T-helper 17 cell (primary cell): ENCODE results near the gene SLC35D3. TPM values are rescaled to one million over a fixed set of nuclear protein-coding genes. Genes with fewer than 3 reads are reported as not detected.
"Not testable (repeated sequence)": the region's sequence is repeated elsewhere in the genome, so short reads cannot be mapped to it uniquely, and the experiment has no call there.

Experiments used
- ATAC-seq: fragments of 150-1000 bp; cut with Tn5 transposase; 2 replicates; pipeline ENCODE4 v1.10.0; 2021; ENCODE audit warnings: mild to moderate bottlenecking, moderate library complexity
- DNase-seq, 3 donors: peaks; one replicate each; pipeline versions ENCODE4 v3.0.0 to v3.0.0-alpha.2; 2020 to 2021
- H3K9me3 ChIP-seq: one replicate; pipeline ENCODE4 v1.7.0; 2013; ENCODE audit warnings: low read length, mild to moderate bottlenecking; ENCODE audit not compliant: control insufficient read depth, poor library complexity, severe bottlenecking
- H3K27ac Mint-ChIP-seq: one replicate; pipeline ENCODE4 v1.8.0; 2022; ENCODE audit warnings: mild to moderate bottlenecking, moderate library complexity, mixed read lengths
- H3K27me3 Mint-ChIP-seq: one replicate; pipeline ENCODE4 v1.8.0; 2022; ENCODE audit warnings: mixed read lengths
- H3K36me3 Mint-ChIP-seq: one replicate; pipeline ENCODE4 v1.8.0; 2022; ENCODE audit warnings: low read depth, mixed read lengths
- H3K4me1 Mint-ChIP-seq: one replicate; pipeline ENCODE4 v1.8.0; 2022; ENCODE audit warnings: mild to moderate bottlenecking, mixed read lengths
- H3K4me3 Mint-ChIP-seq: one replicate; pipeline ENCODE4 v1.8.0; 2022; ENCODE audit warnings: mild to moderate bottlenecking, moderate library complexity, mixed read lengths
- total RNA-seq, 4 donors: library from RNA in 2 of 4; stranded (reverse) in 2 of 4; gene quantifications; one replicate each; pipeline ENCODE4 v1.2.3 and lab custom pipeline; 2022 to 2026

SLC35D3 gene, protein sequence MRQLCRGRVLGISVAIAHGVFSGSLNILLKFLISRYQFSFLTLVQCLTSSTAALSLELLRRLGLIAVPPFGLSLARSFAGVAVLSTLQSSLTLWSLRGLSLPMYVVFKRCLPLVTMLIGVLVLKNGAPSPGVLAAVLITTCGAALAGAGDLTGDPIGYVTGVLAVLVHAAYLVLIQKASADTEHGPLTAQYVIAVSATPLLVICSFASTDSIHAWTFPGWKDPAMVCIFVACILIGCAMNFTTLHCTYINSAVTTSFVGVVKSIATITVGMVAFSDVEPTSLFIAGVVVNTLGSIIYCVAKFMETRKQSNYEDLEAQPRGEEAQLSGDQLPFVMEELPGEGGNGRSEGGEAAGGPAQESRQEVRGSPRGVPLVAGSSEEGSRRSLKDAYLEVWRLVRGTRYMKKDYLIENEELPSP
- total RNA-seq (1 to 10 TPM in 1 of 2 donors, not detected in 1; 1.6 TPM), total RNA-seq (lab: John Stamatoyannopoulos, UW) (0 reads per million in 2 donors)

DNA sequence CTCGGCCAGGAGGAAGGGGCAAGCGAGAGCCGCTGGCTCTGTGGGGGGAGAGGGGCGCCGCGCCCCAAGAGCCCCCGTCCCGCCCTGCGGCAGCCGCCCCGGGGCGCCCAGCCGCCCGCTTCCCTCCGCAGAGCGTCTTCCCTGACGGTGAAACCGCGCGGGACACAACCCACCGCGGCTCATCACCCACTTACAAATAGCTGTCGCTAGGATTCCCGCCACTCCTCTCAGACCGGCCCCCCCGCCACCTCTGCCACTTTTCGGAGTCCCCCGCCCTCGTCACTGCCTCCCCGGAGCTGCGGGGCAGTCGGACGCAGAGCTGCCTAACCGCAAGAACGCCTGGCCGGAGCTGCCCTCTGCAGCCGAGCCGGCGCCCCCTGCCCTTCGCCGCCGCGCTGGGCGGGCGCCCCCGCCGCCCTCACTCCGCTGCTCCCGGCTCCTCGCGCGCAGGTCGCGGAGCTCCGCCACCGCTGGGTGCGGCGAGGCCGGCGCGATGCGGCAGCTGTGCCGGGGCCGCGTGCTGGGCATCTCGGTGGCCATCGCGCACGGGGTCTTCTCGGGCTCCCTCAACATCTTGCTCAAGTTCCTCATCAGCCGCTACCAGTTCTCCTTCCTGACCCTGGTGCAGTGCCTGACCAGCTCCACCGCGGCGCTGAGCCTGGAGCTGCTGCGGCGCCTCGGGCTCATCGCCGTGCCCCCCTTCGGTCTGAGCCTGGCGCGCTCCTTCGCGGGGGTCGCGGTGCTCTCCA, at the start of gene SLC35D3:
TSS of gene SLC35D3 (plus strand) at position 366 of the 749 bp plus-strand sequence. CDS start at position 494, 128 bp downstream.
- Mint-ChIP-seq H3K36me3 (peaks cover 6% of the 10 kb centered on the region), H3K27ac (no peak within 1 kb of the TSS), H3K27me3 (peaks cover 52% of the 10 kb centered on the region), H3K4me3 (peak within 1 kb of the TSS; percentile 90), H3K4me1 (peaks cover 23% of the 10 kb centered on the region)
- no peaks in the 10 kb centered on the region for H3K9me3 ChIP-seq
- DNase-seq (peak in 1 of 3 donors; percentile 11), ATAC-seq (peak; percentile 49)

DNA sequence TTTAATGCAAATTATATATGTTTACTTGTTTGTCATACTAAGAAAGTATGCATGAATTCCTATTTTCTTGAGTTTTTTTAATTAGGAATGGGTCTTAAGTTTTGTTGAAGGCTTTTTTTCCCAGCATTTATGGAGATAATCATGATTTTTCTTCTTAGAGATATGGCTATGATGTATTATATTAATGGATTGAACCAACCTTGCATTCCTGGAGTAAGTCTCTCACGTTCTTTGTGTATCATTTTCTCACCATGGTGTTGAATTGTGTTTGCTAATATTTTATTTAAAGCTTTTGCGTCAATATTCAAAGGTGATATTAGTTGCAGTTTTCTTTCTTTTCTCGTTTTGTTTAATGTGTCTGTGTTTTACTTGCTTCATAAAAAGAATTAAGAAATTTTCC, 48.4 kb upstream of the SLC35D3 start:
- peaks cover 2% of the 10 kb centered on the region for H3K9me3 ChIP-seq
- Mint-ChIP-seq H3K27me3 (no peaks in the 10 kb centered on the region), H3K4me3 (no peak overlapping the region), H3K27ac (no peak overlapping the region), H3K4me1 (no peaks in the 10 kb centered on the region), H3K36me3 (peaks cover 3% of the 10 kb centered on the region)
- no peak for DNase-seq
- no peak for ATAC-seq

DNA sequence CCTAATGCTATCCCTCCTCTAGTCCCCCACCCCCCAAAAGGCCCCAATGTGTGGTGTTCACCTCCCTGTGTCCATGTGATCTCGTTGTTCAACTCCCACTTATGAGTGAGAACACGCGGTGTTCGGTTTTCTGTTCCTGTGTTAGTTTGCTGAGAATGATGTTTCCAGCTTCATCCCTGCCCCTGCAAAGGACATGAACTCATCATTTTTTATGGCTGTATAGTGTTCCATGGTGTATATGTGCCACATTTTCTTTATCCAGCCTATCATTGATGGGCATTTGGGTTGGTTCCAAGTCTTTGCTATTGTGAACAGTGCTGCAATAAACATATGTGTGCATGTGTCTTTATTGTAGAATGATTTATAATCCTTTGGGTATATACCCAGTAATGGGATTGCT, 45.6 kb upstream of the SLC35D3 start:
- H3K4me3 Mint-ChIP-seq, H3K9me3 ChIP-seq, H3K4me1 Mint-ChIP-seq, H3K27ac Mint-ChIP-seq, DNase-seq, H3K27me3 Mint-ChIP-seq, ATAC-seq: not testable (repeated sequence)
- peaks cover 12% of the 10 kb centered on the region for H3K36me3 Mint-ChIP-seq

DNA sequence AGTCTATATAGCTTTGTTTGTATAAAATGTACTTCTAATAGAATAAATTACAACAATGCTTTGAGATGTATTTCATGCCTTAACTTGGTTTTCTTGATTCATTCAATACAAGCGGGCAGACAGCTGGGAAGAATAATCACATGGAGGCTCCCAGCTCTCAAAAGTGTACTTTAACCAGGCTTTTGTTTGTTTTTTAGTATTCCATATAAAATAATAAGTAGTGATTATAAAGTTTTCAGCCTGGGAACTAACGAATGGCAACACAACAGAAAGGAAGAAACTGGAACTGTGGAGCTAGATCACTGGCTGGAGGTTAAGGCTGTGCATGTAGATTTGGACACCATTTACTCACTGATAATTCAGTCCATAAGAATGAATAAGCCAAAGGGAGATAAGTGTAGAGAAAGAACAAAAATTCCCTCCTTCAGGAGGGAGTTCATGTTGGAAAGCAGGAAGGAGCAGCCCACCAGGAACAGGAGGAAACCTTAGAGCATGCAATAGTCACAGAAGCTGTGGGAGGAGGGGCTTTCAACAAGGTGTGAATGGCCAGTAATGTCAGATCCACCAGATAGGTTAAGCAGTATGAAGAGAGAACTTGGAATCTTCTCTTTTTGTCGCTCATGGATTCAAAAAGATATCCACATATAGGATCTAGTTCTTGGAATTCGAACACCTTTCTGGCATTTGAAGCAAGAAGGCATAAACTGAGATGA, 41.2 kb upstream of the SLC35D3 start:
- Mint-ChIP-seq H3K27ac (no peak overlapping the region), H3K36me3 (peaks cover 20% of the 10 kb centered on the region), H3K27me3 (no peaks in the 10 kb centered on the region), H3K4me1 (peaks cover 6% of the 10 kb centered on the region), H3K4me3 (no peak overlapping the region)
- no peak for DNase-seq
- ATAC-seq: no peak
- H3K9me3 ChIP-seq: no peaks in the 10 kb centered on the region

DNA sequence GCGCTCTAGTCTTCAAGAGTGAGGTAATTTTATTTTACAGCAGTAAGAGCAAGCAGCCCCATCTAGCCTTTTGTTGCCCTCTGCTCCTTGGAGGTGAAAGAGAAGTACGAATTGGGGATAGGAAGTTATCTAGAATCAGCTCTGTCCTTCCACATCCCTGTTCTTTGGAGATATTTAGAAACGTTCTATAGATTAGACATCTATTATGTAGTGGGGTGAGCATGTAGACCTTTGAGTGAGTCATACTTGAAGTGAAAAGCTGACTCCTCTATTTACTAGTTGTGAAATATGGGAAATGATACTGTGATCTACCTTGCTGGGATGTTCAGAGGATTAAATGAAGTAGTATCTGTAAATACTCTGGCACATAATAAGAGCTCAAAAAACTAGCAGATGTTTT, 36.0 kb upstream of the SLC35D3 start:
- no peak overlapping the region for H3K27ac Mint-ChIP-seq
- peaks cover 8% of the 10 kb centered on the region for H3K36me3 Mint-ChIP-seq
- H3K4me1 Mint-ChIP-seq: peaks cover 4% of the 10 kb centered on the region

DNA sequence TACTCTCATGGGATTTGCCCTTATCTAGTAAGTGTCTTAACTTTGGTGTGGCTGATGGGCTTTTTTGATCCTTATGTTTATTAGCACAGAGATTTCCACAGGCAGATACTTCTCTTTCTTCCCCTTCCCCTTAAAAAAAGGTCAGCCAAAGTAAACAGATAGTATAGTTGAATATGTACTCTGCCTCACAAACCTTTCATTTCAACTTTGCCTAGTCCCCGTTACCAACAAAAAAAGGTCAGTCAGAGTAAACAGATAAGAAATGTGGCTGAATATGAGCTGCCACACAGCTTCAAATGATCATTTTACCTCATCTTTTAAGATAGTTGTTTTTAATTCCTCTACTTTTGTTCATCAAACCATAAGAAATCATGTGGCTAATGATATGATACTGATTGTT, 34.1 kb upstream of the SLC35D3 start:
- no peak overlapping the region for H3K4me3 Mint-ChIP-seq
- no peak for DNase-seq
- ATAC-seq: no peak
- H3K9me3 ChIP-seq: no peaks in the 10 kb centered on the region
- no peak overlapping the region for H3K27ac Mint-ChIP-seq
- H3K27me3 Mint-ChIP-seq: no peaks in the 10 kb centered on the region
- peaks cover 6% of the 10 kb centered on the region for H3K4me1 Mint-ChIP-seq
- peaks cover 5% of the 10 kb centered on the region for H3K36me3 Mint-ChIP-seq

More for the DNA sequence above, 36.0 kb upstream of the SLC35D3 start:
- Mint-ChIP-seq H3K27me3 (no peaks in the 10 kb centered on the region), H3K4me3 (no peak overlapping the region)
- ATAC-seq (no peak), DNase-seq (no peak)
- no peaks in the 10 kb centered on the region for H3K9me3 ChIP-seq

DNA sequence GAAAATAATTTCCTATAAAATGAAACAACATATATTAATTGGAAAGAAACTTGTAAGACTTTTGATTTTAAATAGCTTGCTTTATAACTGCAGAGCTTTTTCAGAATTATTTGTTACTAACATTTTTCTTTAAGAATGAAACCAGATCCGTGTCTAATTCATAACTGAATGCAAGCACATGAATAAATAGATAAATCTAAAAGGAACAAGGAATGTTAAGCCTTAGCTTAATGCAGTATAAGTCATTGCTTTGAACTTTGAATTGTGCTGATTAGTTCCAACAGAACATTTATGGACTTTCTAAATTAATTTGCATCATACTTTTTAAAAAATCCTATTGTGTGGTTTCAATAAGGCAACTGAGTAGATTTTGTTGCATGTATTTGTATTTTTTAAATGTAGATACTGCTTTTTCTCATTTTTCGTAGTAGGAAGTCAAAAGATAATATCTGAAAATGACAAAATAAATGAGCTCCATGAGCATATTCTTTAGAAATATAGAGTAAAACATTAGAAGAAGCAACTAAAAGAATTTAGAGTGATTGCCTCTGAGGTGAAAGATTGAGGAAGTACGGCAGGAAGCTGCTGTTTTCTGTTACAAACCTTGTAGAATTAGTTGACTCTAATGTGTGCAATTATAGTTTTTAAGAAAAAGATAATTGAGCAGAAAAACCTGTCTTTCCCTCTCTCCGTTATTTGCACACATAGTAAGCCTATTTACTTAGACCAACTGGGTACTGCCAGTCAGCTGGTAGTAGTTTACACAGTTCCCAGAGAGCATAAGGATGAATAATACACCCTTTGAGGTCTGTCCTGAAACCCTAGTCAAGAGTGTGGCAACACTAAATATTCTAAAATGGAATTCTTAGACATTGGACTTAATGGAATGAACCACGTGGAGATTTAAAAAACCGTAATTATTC, 32.6 kb upstream of the SLC35D3 start:
- ATAC-seq (no peak), DNase-seq (no peak)
- Mint-ChIP-seq H3K27ac (no peak overlapping the region), H3K4me1 (peaks cover 6% of the 10 kb centered on the region), H3K4me3 (no peak overlapping the region), H3K36me3 (peaks cover 3% of the 10 kb centered on the region), H3K27me3 (no peaks in the 10 kb centered on the region)
- no peaks in the 10 kb centered on the region for H3K9me3 ChIP-seq

DNA sequence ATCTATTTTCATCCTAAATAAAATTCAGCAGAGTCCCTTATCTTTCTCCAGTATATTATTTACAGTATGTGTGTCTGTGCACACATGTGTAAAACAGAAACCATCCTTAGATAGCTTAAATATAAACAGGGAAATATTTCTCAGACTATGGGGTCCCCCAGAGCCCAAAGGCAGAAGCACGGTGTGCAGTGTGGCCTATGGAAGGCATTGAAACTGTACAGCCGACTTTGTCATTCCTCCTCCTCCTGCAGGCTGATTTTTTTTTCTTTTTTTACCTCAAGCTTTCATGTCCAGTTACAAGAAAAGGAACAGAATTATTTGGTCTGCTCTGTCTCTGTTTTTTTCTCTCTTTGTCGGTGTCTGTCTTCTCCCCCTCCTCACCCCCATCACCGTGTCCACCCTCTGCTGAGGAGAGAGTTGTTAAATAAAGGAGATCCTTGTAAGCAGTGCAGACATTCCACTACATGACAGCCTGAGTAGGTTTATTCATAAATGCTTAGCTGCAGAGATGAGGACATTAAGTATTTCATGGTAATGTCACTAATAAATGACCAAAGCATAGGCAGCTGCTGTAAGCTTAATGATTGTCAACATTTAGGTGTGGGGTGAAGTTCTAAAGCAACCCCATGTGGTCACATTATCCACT, 31.8 kb upstream of the SLC35D3 start:
- H3K9me3 ChIP-seq: no peaks in the 10 kb centered on the region
- no peak overlapping the region for H3K27ac Mint-ChIP-seq
- H3K27me3 Mint-ChIP-seq: no peaks in the 10 kb centered on the region
- DNase-seq: no peak
- ATAC-seq: no peak
- no peak overlapping the region for H3K4me3 Mint-ChIP-seq
- peaks cover 3% of the 10 kb centered on the region for H3K36me3 Mint-ChIP-seq
- H3K4me1 Mint-ChIP-seq: peaks cover 6% of the 10 kb centered on the region

DNA sequence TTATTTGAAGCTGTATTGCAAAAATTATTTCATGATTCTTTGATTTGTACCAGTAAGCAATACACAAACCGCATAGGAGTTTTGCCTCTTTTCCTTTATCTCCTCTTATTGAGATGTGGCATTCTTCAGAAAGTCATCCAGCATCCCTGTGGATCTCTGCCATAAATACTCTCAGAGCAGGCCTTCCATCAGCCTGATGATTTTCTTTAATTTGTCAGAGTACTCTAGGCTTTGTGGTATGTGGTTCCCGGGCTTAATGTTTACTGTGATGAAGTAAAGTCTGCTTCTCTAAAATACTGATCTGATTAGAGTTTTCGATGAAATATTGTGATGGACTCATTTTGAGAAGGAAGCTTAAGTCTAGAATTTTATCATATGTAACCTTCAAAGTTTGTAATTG, 31.1 kb upstream of the SLC35D3 start:
- Mint-ChIP-seq H3K36me3 (peaks cover 3% of the 10 kb centered on the region), H3K4me3 (no peak overlapping the region), H3K4me1 (peaks cover 6% of the 10 kb centered on the region), H3K27ac (no peak overlapping the region), H3K27me3 (no peaks in the 10 kb centered on the region)
- ATAC-seq: no peak
- H3K9me3 ChIP-seq: no peaks in the 10 kb centered on the region
- no peak for DNase-seq

DNA sequence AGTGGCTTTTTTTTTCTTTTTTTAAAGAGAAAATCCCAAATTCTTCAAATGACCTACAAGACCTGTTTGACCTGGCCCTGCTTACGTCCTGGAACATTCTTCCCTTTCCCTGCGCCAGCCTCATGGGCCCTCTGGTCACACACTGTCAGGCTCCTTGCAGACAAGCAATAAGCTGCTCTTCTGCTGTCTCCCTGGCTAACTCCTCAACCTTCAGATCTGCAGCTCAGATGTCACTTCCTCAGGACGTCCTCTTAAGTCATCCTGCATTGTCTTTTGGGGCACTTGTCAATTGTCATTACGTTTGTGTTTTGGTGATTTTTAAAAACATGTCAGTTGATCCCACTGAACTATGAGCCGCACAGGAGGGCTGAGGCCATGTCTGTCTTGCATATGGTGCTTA, 28.9 kb upstream of the SLC35D3 start:
- ATAC-seq: no peak
- H3K4me3 Mint-ChIP-seq: no peak overlapping the region
- H3K27me3 Mint-ChIP-seq: no peaks in the 10 kb centered on the region

DNA sequence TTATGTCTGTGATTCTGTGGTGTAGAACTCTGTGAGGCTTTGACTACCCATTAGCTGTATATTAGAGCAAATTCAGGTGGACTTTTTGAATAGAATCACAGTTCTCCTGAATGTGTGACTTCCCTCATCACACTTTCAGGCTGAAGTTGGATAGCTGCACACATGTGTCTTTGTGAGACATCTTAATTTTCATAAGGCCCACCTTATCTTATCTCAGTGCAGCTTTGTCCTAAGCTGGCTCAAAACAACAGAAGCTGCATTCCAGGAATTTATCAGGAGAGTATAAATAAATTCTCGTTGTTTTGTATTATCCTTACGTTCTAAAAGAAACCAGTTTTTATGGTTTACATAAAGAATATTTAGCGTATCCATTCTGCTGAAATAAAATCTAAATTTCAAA, 26.2 kb upstream of the SLC35D3 start:
- no peak for ATAC-seq
- no peaks in the 10 kb centered on the region for H3K9me3 ChIP-seq
- Mint-ChIP-seq H3K4me3 (no peak overlapping the region), H3K27ac (no peak overlapping the region), H3K27me3 (no peaks in the 10 kb centered on the region), H3K4me1 (peaks cover 2% of the 10 kb centered on the region), H3K36me3 (peaks cover 3% of the 10 kb centered on the region)
- DNase-seq: no peak

More for the DNA sequence above, 28.9 kb upstream of the SLC35D3 start:
- no peak overlapping the region for H3K27ac Mint-ChIP-seq
- peaks cover 2% of the 10 kb centered on the region for H3K4me1 Mint-ChIP-seq
- H3K9me3 ChIP-seq: no peaks in the 10 kb centered on the region
- no peak for DNase-seq
- peaks cover 3% of the 10 kb centered on the region for H3K36me3 Mint-ChIP-seq

DNA sequence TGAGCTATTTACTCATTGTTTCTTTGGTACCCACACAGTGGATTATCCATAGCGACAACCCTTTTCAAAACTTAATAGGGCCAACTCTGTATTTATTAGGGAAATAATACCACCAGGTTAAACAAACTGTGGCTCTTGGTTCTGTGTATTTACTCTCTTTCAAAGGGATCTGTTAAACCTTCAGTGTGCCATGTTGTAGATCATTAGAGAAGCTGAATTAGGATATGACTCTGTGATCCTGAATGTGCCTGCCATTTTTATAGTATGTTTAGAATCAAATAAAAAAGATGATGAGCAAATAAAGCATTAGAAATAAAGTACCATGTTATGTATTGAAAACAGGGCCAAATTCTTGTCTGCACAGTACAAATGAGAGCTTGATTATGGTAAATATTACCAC, 25.0 kb upstream of the SLC35D3 start:
- H3K4me3 Mint-ChIP-seq: no peak overlapping the region
- no peaks in the 10 kb centered on the region for H3K27me3 Mint-ChIP-seq
- H3K4me1 Mint-ChIP-seq: peaks cover 2% of the 10 kb centered on the region
- H3K27ac Mint-ChIP-seq: no peak overlapping the region
- no peaks in the 10 kb centered on the region for H3K9me3 ChIP-seq
- no peak for ATAC-seq
- H3K36me3 Mint-ChIP-seq: peaks cover 4% of the 10 kb centered on the region
- DNase-seq: no peak
